ENCODE data around the gene PTPRN2. TPM values are rescaled to one million over a fixed set of nuclear protein-coding genes. Genes with fewer than 3 reads are reported as not detected.

The PTPRN2 gene
- total RNA-seq, 1 experiment from 2014 or later, result not detected

DNA sequence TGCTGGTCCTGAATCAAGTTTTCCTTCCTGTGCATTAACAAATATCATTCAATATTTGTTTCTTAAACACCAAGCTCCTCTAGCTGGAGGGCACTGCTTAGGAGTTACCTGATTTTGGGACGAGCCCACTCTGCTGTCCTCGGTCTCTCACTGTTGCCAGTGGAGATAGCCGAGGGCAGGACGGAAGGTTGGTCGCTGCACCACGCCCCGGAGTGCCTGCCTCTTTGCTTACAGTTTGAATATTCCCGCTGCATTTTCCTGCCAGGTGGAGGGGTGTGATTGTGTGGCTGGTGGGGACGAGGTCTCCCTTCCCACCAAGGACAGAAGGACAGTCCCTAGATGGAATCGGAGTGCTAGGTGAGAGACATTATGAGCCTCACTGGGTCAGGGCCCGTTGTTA, 1049.3 kb downstream of the PTPRN2 start:
- peaks cover 99% of the 10 kb centered on the region for H3K27me3 ChIP-seq (ENCODE audit: insufficient read depth, low read depth)
- no peak overlapping the region for H2AFZ ChIP-seq
- intact Hi-C loops (cut with micrococcal nuclease; ENCODE audit: unreplicated experiment), result no loop called here
- DNase-seq, result no peak
- no peak overlapping the region for H3K4me2 ChIP-seq
- no peaks in the 10 kb centered on the region for H3K79me2 ChIP-seq (ENCODE audit: low read depth)
- TF ChIP-seq CTCF (conservative IDR thresholded peaks at IDR 0.05), result no peak
- TF ChIP-seq EZH2 (IDR thresholded peaks at IDR 0.05; ENCODE audit: low read depth), result no peak
- no peaks in the 10 kb centered on the region for H3F3A ChIP-seq (ENCODE audit: insufficient read depth, low read depth)
- H3K9me2 ChIP-seq (ENCODE audit: insufficient read depth), result no peaks in the 10 kb centered on the region
- POLR2A ChIA-PET (ENCODE audit: unreplicated experiment), result no interaction called here
- CTCF ChIA-PET, result no interaction called here
- 0 out of 2 replicates have a peak, but pooled peaks cover 3% of the 10 kb centered on the region for H3K36me3 ChIP-seq (ENCODE audit: low read depth)
- no peak overlapping the region for H3K27ac ChIP-seq
- no peak overlapping the region for H3K4me3 ChIP-seq
- H3K4me1 ChIP-seq (replicated peaks; ENCODE audit: insufficient read depth), result no peaks in the 10 kb centered on the region
- no peaks in the 10 kb centered on the region for H3K9me3 ChIP-seq (ENCODE audit: insufficient read depth, low read depth)
- no TSS peak for BruUV-seq (replicated peaks)
- no peaks in the 10 kb centered on the region for H4K20me1 ChIP-seq (ENCODE audit: insufficient read depth)

- BruUV-seq (replicated peaks), result no TSS peak
Observed at GRCh38 chr7:157537056-157537455, 1050.6 kb downstream of the PTPRN2 start.

DNA sequence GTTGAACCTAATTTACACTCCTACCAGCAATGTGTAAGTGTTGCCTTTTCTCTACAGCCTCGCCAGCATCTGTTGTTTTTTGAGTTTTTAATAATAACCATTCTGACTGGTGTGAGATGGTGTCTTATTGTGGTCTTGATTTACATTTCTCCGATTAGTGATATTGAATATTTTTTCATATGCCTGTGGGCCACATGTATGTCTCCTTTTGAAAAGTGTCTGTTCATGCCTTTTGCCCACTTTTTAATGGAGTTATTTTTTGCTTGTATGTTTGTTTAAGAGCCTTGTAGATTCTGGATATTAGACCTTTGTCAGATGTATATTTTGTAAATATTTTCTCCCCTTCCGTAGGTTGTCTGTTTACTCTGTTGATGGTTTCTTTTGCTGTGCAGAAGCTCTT, 1055.6 kb downstream of the PTPRN2 start:
- no peaks in the 10 kb centered on the region for H3K79me2 ChIP-seq (ENCODE audit: low read depth)
- H3K9me3 ChIP-seq (ENCODE audit: insufficient read depth, low read depth), result 0 out of 2 replicates have a peak, but pooled peaks cover 4% of the 10 kb centered on the region
- H3K4me3 ChIP-seq, result no peak overlapping the region
- H3K4me2 ChIP-seq, result no peak overlapping the region
- H3K4me1 ChIP-seq (replicated peaks; ENCODE audit: insufficient read depth), result no peaks in the 10 kb centered on the region
- no peaks in the 10 kb centered on the region for H3K9me2 ChIP-seq (ENCODE audit: insufficient read depth)
- no peaks in the 10 kb centered on the region for H3F3A ChIP-seq (ENCODE audit: insufficient read depth, low read depth)
- DNase-seq, result no peak
- intact Hi-C loops (cut with micrococcal nuclease; ENCODE audit: unreplicated experiment), result no loop called here
- H4K20me1 ChIP-seq (ENCODE audit: insufficient read depth), result no peaks in the 10 kb centered on the region
- H3K27ac ChIP-seq, result no peak overlapping the region
- ChIA-PET CTCF (no interaction called here), POLR2A (ENCODE audit: unreplicated experiment) (no interaction called here)
- peaks cover 99% of the 10 kb centered on the region for H3K27me3 ChIP-seq (ENCODE audit: insufficient read depth, low read depth)
- H3K36me3 ChIP-seq (ENCODE audit: low read depth), result 0 out of 2 replicates have a peak, but pooled peaks cover 3% of the 10 kb centered on the region
- no peak overlapping the region for H2AFZ ChIP-seq
- no peak for TF ChIP-seq EZH2 (IDR thresholded peaks at IDR 0.05; ENCODE audit: low read depth)
- TF ChIP-seq CTCF (conservative IDR thresholded peaks at IDR 0.05), result no peak
- BruUV-seq (replicated peaks), result no TSS peak

More at GRCh38 chr7:157537056-157537455, 1050.6 kb downstream of the PTPRN2 start:
- intact Hi-C loops (cut with micrococcal nuclease; ENCODE audit: unreplicated experiment), result no loop called here
- H3K4me1 ChIP-seq (replicated peaks; ENCODE audit: insufficient read depth), result no peaks in the 10 kb centered on the region
- H3F3A ChIP-seq (ENCODE audit: insufficient read depth, low read depth), result no peaks in the 10 kb centered on the region
- no peak for TF ChIP-seq EZH2 (IDR thresholded peaks at IDR 0.05; ENCODE audit: low read depth)
- peaks cover 99% of the 10 kb centered on the region for H3K27me3 ChIP-seq (ENCODE audit: insufficient read depth, low read depth)
- no peaks in the 10 kb centered on the region for H3K79me2 ChIP-seq (ENCODE audit: low read depth)
- no peak overlapping the region for H2AFZ ChIP-seq
- ChIA-PET POLR2A (ENCODE audit: unreplicated experiment) (no interaction called here), CTCF (no interaction called here)
- DNase-seq, result no peak
- H3K27ac ChIP-seq, result no peak overlapping the region
- no peaks in the 10 kb centered on the region for H3K9me2 ChIP-seq (ENCODE audit: insufficient read depth)
- no peaks in the 10 kb centered on the region for H4K20me1 ChIP-seq (ENCODE audit: insufficient read depth)
- 0 out of 2 replicates have a peak, but pooled peaks cover 3% of the 10 kb centered on the region for H3K36me3 ChIP-seq (ENCODE audit: low read depth)
- 0 out of 2 replicates have a peak, but pooled peaks cover 4% of the 10 kb centered on the region for H3K9me3 ChIP-seq (ENCODE audit: insufficient read depth, low read depth)
- H3K4me2 ChIP-seq, result no peak overlapping the region
- no peak overlapping the region for H3K4me3 ChIP-seq

All from PC-9 (cell line).